D341Med (cell line): ENCODE data around the gene ORC5.
"Not testable (repeated sequence)": the region's sequence is repeated elsewhere in the genome, so short reads cannot be mapped to it uniquely, and the experiment has no call there.

ENCODE experiments used
- DNase-seq: peaks from one replicate; pipeline ENCODE4 v3.0.0; 2012; ENCODE audit warnings: low spot score

The ORC5 gene

DNA sequence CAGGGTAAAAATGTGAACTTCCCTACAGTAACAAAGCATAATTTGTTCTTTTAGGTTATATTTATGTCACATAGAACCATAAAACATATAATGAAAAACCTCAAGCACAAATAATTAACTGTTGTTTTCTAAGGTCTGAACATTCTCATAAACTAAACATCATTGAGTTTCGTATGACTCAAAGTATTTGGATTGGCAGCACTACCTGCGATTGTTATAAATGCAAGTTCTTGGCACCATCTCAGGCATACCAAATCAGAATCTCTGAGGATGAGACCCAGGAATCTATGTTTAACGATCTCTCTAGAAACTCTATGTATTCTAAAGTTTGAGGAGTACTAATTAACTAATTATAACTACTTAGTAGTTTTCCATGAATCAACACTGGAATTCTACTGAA is 22.5 kb downstream of the ORC5 start:
- DNase-seq = no peak

DNA sequence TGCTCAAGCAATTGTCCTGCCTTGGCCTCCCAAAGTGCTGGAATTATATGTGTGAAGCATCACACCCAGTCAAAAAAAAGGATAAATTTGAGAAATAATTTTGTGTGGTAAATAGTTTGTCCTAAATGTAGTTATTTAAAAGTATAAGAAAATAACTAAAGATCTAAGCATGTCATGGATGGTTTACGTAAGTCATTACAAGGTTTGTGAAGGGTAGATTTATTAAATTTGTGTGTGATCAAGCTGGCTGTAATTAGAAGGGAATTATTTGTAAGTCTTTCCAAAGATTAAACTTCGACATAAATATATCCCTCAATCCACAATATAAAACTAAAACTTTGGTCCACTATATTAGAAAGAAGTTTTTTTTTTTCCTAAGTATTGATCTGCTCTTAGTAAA is 28.6 kb downstream of the ORC5 start:
- no peak for DNase-seq

DNA sequence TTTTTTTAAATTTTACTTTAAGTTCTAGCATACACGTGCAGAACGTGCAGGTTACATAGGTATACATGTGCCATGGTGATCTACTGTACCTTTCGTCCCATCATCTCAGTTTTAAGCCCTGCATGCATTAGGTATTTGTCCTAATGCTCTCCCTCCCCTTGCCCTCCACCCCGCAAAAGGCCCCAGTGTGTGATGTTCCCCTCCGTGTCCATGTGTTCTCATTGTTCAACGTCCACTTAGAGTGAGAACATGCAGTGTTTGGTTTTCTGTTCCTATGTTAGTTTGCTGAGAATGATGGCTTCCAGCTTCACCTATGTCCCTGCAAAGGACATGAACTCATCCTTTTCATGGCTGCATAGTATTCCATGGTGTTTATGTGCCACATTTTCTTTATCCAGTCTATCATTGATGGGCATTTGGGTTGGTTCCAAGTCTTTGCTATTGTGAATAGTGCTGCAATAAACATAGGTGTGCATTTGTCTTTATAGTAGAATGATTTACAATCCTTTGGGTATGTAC is 30.2 kb downstream of the ORC5 start:
- not testable (repeated sequence) for DNase-seq

DNA sequence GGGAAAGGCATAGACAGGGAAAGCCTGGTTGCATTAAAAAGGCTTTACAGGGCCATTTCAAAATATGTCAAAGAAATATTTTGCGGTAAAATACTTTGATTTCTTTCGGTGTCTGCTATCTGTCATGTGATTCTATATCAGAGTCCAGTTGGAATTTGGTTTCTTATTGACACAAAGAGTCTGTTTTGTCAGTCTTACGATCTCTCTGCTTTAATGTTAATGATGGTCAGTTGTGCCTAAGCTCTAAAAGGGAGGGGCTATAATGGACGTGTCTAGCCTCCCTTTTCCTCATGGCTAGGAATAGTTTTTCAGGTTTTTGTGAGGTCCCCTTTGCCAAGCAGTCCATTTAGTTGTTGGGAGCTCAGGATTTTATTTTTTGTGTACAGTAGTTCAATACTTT is 31.5 kb downstream of the ORC5 start:
- no peak for DNase-seq

DNA sequence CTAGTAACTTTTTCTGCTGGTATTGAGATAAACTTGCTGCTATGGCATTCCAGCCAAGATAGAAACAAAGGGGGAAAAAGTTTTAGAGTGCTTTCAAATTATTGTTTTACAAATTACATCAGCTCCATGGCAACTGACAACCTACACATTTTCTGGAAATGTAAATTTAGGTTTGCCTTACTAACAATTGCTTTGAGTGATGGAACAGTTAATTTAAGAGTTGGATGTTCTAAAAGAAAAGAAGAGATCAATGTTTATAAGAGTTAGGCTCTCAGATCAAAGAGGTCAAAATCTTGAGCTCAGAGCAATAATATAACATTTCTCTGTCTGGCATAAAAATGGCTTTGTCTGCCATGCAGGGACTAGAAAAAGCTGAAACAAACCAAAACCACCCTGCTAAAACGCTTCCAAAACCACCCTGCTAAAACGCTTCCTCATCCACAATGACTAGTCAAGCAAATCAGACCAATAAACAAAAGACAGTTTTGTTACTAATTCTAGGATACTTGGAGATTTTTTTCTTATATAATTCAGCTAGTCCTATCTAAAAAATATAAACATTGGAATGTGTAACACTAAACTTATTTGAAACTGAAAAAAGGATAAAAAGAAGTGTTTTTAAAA is 32.3 kb downstream of the ORC5 start:
- DNase-seq = no peak

DNA sequence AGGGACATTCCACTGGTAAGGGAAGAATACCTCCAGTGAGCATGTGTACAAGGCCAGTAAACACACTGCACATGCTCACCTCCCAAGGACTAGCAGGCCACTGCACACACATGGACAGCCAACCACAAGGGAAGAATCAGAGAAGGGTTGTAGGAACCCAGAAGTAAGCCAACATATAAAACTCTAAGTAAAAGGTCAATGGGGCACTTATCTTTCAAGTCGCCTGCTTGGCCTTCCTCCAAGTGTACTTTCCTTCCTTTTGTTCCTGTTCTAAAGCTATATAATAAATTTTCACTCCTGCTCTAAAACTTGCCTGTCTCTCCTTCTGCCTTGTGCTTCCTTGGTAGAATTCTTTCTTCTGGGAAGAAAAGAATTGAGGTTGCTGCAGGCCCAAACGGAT is 33.0 kb downstream of the ORC5 start:
- no peak for DNase-seq

DNA sequence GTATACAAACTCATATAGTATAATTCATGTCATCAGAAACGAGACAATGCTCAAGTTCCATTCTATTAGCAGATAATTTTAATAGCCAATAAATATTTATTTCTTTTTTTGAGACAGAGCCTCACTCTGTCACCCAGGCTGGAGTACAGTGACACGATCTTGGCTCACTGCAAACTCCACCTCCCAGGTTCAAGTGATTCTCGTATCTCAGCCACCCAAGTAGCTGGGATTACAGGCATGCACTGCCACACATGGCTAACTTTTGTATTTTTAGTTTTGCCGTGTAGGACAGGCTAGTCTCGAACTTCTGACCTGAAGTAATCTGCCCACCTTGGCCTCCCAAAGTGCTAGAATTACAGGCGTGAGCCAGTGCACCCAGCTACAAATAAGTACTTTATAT is 45.7 kb downstream of the ORC5 start:
- DNase-seq = no peak

DNA sequence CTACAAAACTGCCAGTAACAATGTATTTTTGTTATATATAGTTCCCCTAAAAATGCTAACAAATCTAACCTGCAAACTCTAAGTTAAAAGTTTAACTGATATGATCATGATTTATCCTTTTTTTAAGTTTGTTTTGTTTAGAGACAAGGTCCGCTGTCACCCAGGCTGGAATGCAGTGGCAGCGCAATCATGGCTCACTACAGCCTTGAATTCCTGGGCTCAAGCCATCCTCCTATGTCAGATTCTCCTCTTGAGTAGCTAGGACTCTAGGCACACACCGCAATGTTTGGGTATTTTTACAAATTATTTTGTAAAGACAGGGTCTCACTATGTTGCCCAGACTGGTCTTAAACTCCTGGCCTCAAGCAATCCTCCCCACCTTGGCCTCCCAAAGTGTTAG is 46.6 kb downstream of the ORC5 start:
- no peak for DNase-seq

DNA sequence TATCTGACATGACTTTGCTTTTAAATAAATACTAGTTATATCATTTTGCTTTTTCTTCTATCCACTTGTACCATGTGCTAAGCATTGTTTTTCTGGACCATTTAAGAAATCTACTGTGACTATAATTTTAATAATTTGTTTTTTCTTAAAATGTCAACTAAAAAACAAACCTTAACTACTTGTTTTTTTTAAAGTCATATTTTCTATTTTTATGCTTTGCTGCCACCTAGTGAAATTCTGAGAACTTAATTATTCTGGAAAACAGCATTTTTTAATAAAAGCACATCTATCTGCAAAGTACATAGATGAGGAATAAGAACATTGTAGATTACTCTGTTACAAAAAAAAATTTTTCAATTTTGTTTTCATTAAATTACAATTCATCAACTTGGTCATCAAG is 47.4 kb downstream of the ORC5 start:
- no peak for DNase-seq

DNA sequence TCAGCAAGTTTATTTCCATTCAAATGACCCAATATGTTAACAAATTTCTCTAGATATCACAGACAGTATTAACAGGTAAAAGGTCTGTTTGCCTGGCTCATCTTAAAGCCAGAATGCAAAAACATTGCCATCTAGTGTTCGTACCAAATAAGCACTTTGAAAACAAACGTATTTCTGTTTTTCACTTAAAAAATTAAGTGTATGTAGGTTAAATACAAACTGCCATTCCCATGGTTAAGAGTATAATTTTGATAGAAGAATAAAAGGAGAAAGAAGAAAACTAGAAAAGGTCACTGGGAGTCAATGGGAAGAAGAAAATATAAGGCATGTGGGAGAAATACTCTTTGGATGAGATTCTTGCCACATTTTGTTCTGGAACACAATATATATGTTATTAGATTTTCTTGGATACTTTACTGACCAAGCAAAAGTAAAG is 51.0 kb downstream of the ORC5 start:
- DNase-seq = no peak

DNA sequence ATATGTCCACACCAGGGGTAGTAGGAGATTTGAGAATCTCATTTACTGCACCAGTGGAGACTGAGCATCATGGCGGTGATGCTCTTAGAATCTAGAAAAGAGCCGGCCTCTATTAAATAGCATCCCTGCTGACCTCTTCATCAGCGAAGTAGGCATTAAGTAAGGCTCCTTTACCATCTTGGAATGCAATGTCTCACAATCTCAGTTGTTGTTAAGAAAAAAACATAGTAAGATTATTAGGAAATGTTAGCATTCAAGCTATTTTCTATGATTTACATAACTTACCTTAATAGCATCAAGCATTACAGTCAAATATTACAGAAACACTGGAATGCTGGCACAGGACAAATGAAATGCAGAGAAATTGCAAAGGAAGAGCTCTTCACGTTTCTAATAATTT is 54.5 kb downstream of the ORC5 start:
- no peak for DNase-seq

DNA sequence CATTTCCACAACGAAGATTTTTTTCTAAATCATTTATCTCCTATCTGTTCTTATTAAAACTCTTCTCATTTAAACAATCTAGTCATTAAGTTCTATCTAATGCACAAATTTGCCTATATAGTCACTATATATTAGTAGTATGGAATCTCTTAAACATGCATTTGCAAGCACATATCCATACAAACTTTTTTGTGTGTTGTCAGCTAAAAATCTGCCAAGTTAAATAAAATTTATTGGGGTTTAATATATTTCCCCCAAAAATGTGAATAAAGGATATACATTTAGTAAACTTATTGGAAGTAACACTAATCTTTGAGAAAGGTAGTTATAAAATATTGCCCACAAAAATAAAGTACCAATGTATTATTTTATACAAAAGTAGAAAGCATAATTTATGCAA is 55.3 kb downstream of the ORC5 start:
- DNase-seq = no peak

DNA sequence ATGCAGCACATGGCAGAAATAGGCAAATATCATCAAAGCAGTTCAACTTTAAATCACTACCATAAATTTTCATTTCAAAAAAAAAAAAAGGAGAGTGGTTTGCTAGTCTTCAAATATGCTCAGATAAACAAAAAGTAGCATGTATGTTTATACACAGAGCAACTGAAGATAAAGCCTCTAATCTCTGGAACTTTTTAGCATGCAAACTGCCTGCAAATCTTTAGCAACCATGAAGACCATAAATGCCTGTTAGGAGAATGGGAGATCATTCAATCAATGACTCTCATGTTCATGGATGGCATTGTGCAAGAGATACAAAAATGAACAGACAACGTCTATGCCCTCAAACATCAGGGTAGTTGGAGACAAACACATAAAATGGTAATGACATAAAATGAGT is 57.3 kb downstream of the ORC5 start:
- no peak for DNase-seq

DNA sequence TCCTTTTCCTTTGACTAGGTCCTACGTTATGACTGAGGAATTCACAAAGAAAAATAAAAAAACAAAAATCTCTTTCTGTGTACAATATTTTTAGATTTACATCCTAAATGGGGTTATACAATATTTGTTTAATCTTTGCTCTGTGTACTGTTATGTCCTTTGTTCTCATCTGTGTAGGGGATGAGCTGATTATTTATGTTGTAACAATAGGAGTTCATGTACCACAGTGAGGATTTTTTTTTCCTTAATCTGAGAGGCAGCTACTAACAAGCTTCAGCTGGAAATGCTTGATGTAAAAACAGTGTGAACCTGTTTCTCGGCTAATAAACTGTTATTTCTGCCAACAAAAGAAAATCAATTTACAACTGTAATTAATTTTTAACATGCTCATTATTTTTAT is 58.0 kb downstream of the ORC5 start:
- DNase-seq = no peak

DNA sequence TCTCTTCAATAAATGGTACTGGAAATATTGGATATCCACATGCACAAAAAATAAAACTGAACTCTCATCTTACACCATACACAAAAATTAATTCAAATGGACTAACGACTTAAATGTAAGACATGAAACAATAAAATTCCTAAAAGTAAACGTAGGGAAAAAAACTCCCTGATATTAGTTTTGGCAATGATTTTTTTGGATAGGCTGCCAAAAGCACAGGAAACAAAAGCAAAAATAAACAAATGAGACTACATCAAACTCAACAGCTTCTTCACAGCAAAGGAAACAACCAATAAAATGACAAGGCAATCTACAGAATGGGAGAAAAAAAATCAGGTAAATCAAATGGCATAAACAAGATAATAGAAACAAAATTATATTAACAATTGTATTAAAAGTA is 65.7 kb downstream of the ORC5 start:
- DNase-seq = no peak

DNA sequence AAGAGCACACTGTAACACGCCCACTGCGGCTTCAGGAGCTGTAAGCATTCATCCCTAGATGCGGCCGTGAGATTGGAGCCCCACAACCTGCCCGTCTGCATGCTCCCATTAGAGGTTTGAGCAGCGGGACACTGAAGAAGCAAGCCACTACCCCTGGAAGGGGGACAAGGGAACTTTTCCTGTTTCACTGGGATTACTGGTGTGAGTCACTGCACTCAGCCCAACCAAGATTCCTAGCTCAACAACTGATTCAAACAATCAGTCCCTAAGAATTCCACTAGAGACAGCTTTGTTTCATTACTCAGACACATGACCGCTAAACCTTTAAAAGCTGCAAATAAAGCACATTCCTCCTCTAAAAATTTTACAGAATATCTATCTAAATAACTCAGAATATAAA is 69.8 kb downstream of the ORC5 start:
- no peak for DNase-seq

DNA sequence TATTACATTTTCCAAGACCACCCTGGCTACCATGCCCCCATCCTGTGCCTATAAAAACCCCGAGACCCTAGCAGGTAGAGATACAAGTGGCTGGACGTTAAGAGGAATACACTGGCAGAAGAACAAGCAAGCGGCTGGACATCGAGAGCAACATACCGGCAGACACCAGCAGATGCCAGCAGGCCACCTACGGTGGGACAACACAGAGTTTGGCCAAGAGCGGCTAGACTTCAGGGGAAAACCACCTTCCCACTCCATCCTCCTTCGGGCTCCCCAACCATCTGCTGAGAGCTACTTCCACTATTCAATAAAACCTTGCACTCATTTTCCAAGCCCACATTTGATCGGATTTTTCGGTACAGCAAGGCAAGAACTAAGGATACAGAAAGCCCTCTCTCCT is 70.3 kb downstream of the ORC5 start:
- no peak for DNase-seq

DNA sequence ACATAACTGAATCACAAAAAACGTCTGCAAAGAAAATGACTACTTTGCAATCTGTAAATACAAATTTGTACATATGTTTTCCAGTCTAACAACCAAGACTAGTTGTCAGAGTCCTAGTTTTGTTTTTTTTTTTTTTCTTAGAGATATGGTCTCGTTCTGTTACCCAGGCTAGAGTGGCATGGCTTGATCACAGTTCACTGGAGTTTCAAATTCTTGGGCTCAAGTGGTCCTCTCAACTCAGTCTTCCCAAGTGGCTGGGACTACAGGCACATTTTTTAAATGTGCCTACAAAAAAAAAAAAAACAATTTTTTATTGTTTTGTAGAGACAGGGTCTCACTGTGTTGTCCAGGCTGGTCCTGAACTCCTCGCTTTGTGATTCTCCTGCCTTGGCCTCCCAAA is 70.8 kb downstream of the ORC5 start:
- no peak for DNase-seq

DNA sequence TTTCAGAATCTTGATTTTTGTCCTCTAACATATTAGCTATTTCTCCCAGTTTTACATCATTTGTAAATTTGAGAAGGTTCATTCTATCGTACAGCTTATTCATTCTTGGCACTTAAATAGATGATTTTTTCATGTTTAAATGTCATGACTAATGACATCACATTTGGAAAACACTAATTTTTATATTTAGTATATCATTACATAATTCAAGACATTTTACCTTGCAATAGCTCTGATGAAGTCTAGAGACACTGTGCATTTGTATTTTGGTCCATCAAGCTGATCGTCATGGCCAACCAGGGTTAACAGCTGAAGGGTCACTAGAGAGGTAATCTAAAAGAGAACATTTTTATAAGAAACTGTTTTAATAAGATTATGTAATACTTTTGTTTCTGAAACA is 71.3 kb downstream of the ORC5 start:
- DNase-seq = no peak

DNA sequence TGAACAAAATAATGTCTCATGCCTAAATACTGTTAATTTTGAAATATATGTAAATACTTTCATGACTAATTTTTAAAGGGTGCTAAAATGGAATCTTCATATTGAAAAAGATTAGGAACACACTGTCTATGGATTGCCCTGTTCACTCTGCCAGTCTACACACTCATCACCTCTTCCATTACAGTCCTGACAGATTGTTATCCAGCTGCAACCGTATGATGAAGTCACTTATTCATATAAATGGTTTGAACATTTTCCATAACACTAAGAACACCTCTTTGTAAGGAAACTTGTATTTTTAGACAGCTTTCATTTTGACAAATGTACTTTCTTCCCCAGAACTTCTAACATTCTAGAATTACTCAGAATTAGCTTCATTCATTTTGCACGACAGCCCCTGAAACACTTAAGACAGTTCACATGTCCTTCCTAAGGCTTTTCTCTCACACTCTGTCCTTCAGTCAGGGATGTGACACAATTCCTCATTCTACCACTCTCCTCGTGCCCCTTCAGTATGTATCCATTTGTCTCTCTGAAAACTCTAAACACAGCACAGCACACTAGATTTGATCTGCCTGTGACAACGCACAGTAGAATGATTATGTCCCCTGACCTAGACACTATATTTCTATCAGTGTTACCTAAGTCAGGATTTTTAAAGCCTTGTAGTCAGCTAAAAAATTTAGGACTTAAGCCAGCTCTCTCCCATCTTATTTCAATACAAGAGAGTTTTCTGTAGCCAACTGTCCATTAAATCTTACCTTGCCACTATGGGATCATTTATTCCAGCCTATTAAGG is 71.9 kb downstream of the ORC5 start:
- DNase-seq = no peak

DNA sequence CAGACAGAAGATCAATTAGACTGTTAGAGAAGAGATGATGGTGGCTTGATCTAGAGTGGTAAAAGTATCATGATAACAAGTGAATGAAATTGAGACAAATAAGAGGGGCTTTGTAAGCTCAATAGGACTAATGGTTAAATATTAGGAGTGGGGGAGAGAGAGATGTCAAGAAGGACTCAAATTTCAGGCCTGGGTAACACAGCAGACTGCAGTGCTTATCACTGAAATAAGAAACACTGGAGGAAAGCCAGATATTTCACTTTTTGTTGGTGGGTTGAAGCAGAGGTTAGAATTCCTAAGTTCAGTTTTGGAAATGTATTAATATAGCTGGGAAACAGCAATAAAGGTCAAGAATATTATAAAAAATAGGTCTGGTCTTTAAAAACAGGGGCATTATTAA is 74.6 kb downstream of the ORC5 start:
- no peak for DNase-seq

DNA sequence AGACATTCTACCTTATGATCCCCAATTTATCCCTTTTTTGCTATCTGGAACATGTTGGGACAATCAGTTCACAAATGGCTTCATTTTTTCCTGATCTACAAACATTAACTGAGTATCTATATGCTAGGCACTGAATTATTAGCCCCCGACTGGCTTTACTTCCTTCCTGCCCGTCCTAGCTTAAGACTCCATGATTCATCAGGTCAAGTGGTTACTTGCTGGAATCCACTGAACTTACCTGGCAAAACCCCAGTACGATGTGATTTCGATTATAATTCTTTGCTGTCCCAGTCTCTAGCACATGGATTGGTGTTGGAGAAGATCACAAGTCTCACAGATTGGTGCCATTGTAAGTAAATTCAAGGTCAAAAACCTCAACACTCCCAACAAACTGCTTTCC is 77.1 kb downstream of the ORC5 start:
- no peak for DNase-seq

DNA sequence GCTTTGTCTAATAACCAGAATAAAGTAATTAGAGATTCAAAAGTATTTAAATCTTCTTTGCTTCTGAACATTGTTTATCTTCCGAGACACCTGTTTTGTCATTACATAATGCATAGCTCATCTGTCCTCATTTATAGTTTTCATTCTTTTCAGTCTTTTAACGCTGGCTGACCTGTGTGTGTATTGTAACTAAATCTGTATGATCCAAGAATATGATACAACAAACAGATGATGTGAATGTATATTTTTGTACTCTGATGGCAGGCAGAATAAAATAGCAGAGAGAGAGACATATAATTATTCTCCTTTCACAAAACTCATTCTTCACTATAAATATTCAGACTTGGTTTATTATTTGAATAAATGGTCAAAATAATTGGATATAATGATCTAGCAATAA is 80.6 kb downstream of the ORC5 start:
- no peak for DNase-seq

DNA sequence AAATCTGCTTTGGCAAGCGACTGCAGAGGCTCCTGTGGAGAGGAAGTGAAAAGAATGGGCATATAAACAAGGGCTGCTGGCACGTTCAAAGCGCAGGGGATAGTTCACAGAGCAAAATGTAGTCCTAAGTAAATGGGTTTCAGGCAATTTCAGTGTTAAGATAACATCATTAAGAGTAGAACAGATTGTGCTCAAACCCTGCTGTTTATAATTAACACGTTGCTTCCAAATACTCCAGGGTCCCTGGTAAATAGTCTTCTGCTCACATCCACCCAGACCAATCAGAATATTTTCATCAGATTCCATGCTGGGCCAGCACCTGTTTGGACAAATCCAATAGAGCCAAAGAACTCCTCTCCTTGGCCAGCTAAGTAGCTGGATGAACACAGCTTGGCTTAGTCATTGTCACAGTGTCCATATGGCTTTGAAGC is 81.4 kb downstream of the ORC5 start:
- DNase-seq = no peak
